HK-2 (cell line): ENCODE measurements around the gene MAPKAPK3.

Experiments used
- DNase-seq: peaks from one replicate; pipeline ENCODE4 v3.0.0-alpha.2; 2018; ENCODE audit not compliant: unreplicated experiment

MAPKAPK3 gene

DNA sequence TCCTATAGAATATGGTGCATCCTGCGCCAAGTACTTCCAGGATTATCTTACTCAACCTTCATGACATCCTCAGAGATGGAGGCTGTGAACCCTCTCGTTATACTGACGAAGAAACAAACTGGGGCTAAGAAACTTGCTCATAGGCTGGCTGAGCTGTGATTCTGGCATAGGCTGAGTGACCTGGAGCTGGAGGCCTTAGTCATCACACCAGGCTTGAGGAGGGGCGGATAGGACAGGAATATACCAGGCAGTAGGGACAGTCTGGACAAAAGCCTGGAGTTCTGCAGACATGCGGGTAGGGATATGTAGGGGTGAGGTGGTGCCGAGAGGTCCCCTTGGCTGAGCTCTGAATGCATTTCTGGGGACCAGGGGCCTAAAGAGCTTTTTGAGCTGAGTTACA, 29.6 kb upstream of the MAPKAPK3 start:
- no peak for DNase-seq

DNA sequence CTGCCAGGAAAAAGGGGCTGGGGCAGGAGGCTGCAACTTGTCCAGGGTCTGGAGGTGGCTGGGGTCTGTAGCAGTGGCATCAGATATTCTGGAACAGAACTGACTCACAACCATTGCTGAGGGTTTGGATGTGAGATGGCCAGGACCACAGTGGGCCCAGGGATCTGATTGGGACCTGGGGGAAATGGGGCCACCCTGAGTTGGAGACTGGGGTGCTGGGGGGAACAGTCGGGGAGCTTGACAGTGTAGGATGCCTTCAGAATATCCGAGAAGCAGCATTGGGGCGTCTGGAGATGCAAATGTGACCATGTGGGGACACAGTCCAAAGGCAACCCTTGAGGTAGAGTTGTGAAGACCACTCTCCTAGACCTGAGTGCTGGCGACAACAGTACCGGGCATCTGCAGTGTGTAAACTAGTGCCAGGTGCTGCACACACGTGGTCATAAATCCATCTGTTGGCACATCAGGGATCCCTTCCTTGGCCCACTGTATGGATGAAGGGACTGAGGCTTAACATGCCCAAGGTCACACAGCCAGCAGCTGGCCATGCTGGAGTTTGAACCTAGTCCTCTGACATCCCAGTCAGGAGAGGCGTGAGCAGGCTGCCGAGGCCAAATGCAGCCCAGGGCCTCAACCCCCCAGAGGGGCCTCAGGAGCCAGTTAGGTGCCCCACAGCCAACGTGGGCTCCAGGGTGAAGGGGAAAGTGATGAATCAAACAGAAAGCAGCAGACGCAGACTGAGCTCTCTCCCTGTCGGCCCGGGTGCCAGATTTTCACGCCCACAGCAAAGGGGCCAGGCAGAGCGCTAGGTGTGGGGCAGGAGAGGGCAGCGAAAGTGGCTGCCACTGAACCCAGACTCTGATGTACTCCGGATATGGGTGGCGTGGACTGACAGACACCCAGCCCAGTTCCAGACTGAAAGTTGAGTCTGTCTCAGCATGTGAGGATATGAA, 28.9 kb upstream of the MAPKAPK3 start:
- DNase-seq: no peak

GRCh38 chr3:50588759-50589433, 28.1 kb upstream of the MAPKAPK3 start:
- no peak for DNase-seq

- no peak for DNase-seq
Measured at GRCh38 chr3:50591196-50591741, 25.7 kb upstream of the MAPKAPK3 start.

DNA sequence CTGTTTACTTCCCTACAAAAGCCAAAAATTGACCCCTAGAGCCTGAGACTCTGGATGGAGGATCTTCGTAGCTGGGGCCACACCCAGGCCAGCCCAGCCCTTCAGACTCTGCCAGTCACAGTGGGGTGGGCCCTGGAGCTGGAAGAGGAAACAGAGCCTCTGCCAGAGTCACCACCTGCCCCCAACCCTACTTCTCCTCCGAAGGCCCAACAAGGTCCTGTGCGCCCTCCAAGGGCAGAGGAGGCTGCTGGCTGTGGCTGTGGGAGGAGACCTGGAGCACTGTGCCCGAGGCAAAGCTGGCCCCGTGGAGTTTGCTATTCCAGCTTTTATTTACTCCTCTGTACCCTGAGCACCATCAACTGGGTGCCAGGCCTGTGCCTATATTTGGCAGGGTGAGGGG, 24.4 kb upstream of the MAPKAPK3 start:
- DNase-seq: no peak

- DNase-seq: no peak
Measured at GRCh38 chr3:50594253-50594785, 22.6 kb upstream of the MAPKAPK3 start.

GRCh38 chr3:50599115-50599715, 17.7 kb upstream of the MAPKAPK3 start:
- no peak for DNase-seq

DNA sequence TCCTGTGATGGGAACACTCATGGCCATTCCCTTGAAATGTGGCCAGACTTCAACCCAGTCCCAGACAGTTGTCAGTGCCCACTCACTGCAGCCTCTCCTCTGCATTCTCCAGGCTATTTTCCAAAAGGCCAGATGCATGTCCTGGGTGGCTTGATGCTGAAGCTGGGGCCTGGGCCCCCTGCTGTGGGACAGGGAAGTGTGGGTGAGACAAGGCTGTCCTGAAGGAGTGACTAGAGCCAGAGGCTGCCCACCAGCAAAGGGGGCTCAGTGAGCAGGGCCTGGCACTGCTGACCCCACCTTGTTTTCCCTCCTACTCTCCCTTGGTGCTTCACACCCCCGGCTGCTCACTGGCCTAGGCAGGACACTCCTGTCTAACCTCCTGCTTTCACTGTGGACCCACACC, 17.2 kb upstream of the MAPKAPK3 start:
- no peak for DNase-seq

DNA sequence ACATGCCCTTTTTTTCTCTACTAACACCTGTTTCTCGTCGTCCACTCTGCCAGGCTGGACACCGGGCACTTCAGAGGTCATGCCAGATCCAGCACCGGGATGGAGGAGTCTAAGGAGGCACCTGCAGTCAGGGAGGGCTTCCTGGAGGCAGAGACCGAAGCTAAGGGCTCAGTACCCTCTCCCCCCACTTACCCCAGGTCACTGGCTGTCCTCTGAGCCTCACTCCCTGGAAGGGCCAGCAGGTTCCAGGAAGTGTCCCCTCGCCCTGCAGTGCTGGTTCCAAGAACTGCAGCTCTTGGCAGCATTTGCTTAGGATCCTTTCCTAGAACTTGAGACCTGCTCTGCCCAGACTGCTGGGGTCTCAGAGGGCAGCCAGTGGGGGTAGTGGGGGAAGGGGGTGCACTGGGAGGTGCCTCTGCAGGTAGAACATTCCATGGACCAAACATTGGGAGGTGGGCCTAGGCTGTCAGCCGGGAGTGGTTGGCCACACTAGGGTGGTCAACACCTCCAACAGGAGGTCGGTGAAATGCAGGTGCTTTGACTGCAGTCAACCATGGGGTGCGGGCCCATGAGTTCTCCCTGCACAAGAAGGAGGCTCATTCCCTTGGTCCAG, 16.7 kb upstream of the MAPKAPK3 start:
- no peak for DNase-seq

DNA sequence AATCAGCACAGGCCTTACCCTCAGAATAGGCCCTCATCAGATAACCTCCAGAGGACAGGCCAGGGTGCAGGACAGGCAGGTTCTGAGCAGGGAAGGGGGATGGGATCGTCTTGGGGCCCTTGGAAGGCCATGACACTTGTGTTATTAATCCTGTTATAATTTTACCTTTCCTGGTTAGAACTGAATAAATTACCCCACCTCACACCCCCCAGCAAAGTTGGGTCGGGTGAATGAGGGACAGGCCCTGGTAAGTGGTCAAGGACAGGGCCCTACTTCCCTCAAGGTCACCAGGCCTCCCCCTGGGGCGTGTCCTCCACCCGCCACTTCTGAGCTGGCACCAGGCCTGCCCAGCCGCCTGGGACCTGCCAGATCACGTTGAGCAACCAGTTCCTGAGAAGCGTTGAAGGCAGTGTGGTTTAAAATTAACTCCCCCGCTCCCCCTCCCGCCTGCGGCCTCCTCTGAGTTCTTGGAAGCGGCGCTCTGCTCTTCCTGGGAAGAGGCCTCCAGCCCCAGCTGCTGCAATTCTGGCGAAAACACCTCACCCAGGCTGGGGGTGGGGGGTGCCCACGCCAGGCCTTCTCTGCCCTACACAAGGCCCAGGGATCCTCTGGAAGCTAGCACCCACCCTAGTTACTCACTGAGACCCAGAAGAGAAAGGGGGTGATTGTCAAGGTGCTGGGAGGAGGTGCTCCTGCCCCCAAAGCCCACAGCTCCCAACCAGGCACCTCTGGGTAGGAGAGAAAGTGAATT, 15.9 kb upstream of the MAPKAPK3 start:
- peak; percentile 87 for DNase-seq

- DNase-seq: no peak
Measured at GRCh38 chr3:50602595-50603191, 14.3 kb upstream of the MAPKAPK3 start.

GRCh38 chr3:50603261-50604109, 13.5 kb upstream of the MAPKAPK3 start:
- no peak for DNase-seq

GRCh38 chr3:50604110-50604621, 12.8 kb upstream of the MAPKAPK3 start:
- DNase-seq: no peak

DNA sequence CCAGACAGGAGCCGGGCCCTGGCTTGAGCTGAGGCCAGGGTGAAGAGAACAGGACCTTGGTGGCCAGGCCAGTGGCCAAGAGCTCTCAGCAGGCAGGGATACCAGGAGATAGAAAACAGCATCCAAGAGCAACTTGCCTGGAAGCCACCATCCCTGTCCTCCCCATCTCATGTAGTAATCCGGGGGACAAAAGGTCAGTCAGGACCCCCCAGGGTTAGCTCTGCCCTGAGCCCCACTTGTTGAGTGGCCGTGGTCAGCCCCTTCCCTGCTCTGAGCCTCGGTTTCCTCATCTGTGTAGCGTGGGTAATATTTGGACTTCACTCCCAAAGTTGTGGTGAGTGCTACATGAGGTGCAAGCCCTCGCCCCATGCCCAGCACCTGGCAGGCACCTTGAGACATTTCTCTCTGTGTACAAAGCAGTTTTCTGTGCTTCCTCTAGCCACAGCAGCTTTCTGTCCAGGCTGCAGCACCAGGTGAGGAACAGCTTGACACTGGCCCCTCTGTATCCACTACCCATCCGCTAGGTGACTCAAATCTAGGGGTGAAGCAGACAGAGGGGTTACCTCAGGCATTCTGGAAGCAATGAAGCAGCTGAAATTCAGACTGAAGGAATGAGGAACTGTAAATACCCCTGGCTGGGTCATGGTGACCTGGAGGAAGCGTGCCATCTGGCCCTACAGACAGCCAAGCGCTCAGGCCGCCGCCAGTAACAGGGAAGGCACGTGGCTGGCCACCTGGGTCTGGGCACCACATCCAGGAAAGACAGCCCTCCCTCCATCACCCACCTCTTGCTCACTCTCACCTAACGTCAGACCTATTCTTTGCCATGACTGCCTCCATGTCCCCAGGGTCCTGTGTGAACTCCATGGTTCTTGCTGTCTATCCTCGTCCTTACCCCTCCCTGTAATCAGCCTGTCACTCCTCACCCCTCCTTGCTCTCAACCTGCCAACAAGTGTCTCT, 12.0 kb upstream of the MAPKAPK3 start:
- DNase-seq: no peak

DNA sequence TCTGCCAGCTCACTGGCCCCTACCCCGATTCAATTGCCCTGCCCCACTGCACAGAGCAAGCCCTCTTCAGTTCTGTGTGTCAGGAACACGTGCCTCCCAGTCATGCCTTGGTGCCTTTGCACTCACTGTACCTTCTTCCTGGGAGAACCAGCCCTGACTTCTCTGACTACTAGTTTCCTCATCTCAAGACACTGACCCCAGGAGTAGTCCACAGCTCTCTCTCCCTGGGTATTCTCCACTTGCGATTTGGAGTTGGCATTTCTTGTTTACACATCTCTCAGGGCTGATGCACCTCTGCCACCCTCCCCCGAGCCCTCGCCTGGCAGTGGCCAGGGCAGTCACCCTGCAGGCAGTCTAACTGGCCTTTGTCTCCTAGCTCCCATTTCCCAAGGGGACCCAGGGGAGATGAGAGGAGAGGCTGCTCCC, 11.0 kb upstream of the MAPKAPK3 start:
- DNase-seq: no peak

- no peak for DNase-seq
Measured at GRCh38 chr3:50606596-50606995, 10.4 kb upstream of the MAPKAPK3 start.

DNA sequence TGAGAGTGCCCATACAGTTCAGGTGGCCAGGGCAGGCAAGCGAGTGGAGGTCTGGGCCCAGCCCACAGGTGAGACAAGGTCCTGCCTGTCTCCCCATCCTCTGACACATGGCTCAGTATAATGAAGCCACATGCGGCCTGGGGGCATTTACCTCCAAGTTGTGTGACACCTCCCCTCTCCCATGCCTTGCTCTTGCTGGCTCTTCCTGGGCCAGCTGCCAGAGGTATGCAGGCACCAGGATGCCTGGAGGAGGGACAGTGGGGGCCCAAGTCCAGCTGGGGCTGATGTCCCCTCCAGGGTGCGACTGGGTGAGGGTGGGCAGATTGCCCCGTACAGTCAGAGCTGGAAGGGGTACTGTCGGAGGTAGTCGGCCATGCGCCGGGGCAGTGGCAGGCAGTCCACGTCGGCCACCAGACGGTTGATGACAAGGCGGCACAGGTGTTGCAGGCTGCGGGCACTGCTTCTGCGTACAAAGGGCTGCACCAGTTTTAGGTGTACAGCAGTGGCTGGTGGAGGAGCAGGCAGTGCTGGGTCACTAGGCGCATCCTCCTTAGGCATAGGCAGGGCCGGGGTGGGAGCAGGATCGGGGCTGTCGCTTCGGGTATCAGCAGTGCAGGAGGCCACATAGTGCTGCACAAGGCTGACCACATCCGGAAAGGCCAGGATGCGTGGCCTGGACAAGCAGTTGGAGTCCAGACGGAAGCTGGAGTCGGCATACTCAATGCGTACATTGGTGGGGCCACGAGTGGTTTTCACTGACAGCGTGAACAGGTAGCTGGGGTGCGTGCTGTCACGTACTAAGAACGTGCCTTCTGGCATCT, 9.5 kb upstream of the MAPKAPK3 start:
- DNase-seq: no peak
